GM12892 (cell line): ENCODE results near the gene DNAJC3.

ENCODE experiments used
- POLR2A ChIP-seq: IDR thresholded peaks from 2 replicates; pipeline ENCODE4 v1.6.1; 2011; ENCODE audit warnings: low read depth, low read length, control low read depth
- TAF1 ChIP-seq: IDR thresholded peaks from 2 replicates; pipeline ENCODE4 v1.6.1; 2011; ENCODE audit warnings: low read depth, mild to moderate bottlenecking, control low read depth, low read length, borderline replicate concordance

GRCh38 chr13:95734124-95734523 lies 57.2 kb downstream of the DNAJC3 start:
- TF ChIP-seq TAF1 (no peak), POLR2A (no peak)
